Activated CD8-positive, alpha-beta T cell treated with anti-CD3 and anti-CD28 coated beads for 36 hours (primary cell): Measurements from ENCODE around the gene ACER3. TPM values are rescaled to one million over a fixed set of nuclear protein-coding genes. Genes with fewer than 3 reads are reported as not detected.
"Not testable (repeated sequence)": the region's sequence is repeated elsewhere in the genome, so short reads cannot be mapped to it uniquely, and the experiment has no call there.

Source experiments
- ATAC-seq: fragments of 200-7000 bp; cut with Tn5 transposase; one replicate; pipeline ENCODE4 v1.10.0; 2021; ENCODE audit warnings: mild to moderate bottlenecking, moderate library complexity
- CTCF ChIA-PET: fragments of 350-600 bp; sonication (Branson Sonifier 250); formaldehyde crosslinking; loops from one replicate; lab custom pipeline; 2021; ENCODE audit warnings: antibody characterized with exemption; lab: Charles Lee
- POLR2A ChIA-PET: fragments of 350-600 bp; sonication (Branson Sonifier 250); formaldehyde crosslinking; loops from one replicate; lab custom pipeline; 2021; ENCODE audit warnings: antibody characterized with exemption; lab: Charles Lee
- DNase-seq: peaks from one replicate; pipeline ENCODE4 v3.0.0-alpha.2; 2020
- H3K27ac Mint-ChIP-seq: one replicate; pipeline ENCODE4 v1.8.0; 2021; ENCODE audit warnings: mild to moderate bottlenecking, mixed read lengths
- H3K27me3 Mint-ChIP-seq: one replicate; pipeline ENCODE4 v1.8.0; 2021; ENCODE audit warnings: mixed read lengths
- H3K36me3 Mint-ChIP-seq: one replicate; pipeline ENCODE4 v1.8.0; 2021; ENCODE audit warnings: low read depth, mixed read lengths
- H3K4me1 Mint-ChIP-seq: one replicate; pipeline ENCODE4 v1.8.0; 2021; ENCODE audit warnings: low read depth, mixed read lengths
- H3K4me3 Mint-ChIP-seq: one replicate; pipeline ENCODE4 v1.8.0; 2021; ENCODE audit warnings: mild to moderate bottlenecking, moderate library complexity, mixed read lengths
- H3K9me3 Mint-ChIP-seq: one replicate; pipeline ENCODE4 v1.8.0; 2021; ENCODE audit warnings: mixed read lengths
- CTCF ChIP-seq: fragments of 200-600 bp; IDR thresholded peaks from one replicate; pipeline ENCODE4 v1.8.0; 2022; ENCODE audit warnings: antibody characterized with exemption, mild to moderate bottlenecking
- intact Hi-C: fragments of 100-400 bp; cut with micrococcal nuclease; formaldehyde crosslinking; loops from one replicate; pipeline ENCODE4 v1.10.0; 2022
- total RNA-seq, 2 experiments: library from RNA; stranded (reverse); gene quantifications; one replicate each; pipeline ENCODE4 v1.2.3, GENCODE V29; 2021

The ACER3 gene
- total RNA-seq, 2 experiments from 2014 or later: 10.0 to 10.2 TPM

- Mint-ChIP-seq H3K9me3 (peaks cover 21% of the 10 kb centered on the region), H3K27me3 (no peaks in the 10 kb centered on the region), H3K36me3 (peaks cover 10% of the 10 kb centered on the region), H3K27ac (no peak overlapping the region), H3K4me3 (no peak overlapping the region), H3K4me1 (peaks cover 2% of the 10 kb centered on the region)
- DNase-seq: no peak
- no peak for TF ChIP-seq CTCF
- POLR2A ChIA-PET: no interaction called here
- intact Hi-C loops: no loop called here
- ATAC-seq: no peak
- CTCF ChIA-PET: interaction anchor here (0.9 to 4.0 kb wide), 3 partner anchors 12 to 28 kb away, joined by 3 to 24 read pairs (median 4); no protein-coding TSS in a partner anchor
Measured at GRCh38 chr11:76947190-76947589, 86.5 kb downstream of the ACER3 start.

GRCh38 chr11:76947800-76948199 lies 87.1 kb downstream of the ACER3 start:
- H3K27me3 Mint-ChIP-seq: no peaks in the 10 kb centered on the region
- ChIA-PET POLR2A (no interaction called here), CTCF (interaction anchor here (0.9 to 4.0 kb wide), 3 partner anchors 12 to 29 kb away, joined by 3 to 24 read pairs (median 4); no protein-coding TSS in a partner anchor)
- no peak overlapping the region for H3K27ac Mint-ChIP-seq
- ATAC-seq: no peak
- H3K4me3 Mint-ChIP-seq: no peak overlapping the region
- TF ChIP-seq CTCF: no peak
- peaks cover 10% of the 10 kb centered on the region for H3K36me3 Mint-ChIP-seq
- H3K4me1 Mint-ChIP-seq: peaks cover 2% of the 10 kb centered on the region
- intact Hi-C loops: no loop called here
- DNase-seq: no peak
- H3K9me3 Mint-ChIP-seq: peaks cover 16% of the 10 kb centered on the region

GRCh38 chr11:76955459-76956114 lies 94.9 kb downstream of the ACER3 start:
- no peak for DNase-seq
- TF ChIP-seq CTCF: no peak
- no peak overlapping the region for H3K27ac Mint-ChIP-seq
- H3K4me1 Mint-ChIP-seq: no peaks in the 10 kb centered on the region
- intact Hi-C loops: no loop called here
- POLR2A ChIA-PET: no interaction called here
- no peak for ATAC-seq
- H3K27me3 Mint-ChIP-seq: no peaks in the 10 kb centered on the region
- H3K9me3 Mint-ChIP-seq: no peaks in the 10 kb centered on the region
- CTCF ChIA-PET: interaction anchor here (1.8 kb wide), 1 partner anchor 36 kb away, joined by 7 read pairs; no protein-coding TSS in a partner anchor
- peaks cover 2% of the 10 kb centered on the region for H3K36me3 Mint-ChIP-seq
- H3K4me3 Mint-ChIP-seq: no peak overlapping the region

- H3K36me3 Mint-ChIP-seq: peaks cover 18% of the 10 kb centered on the region
- H3K4me3 Mint-ChIP-seq: no peak overlapping the region
- no peaks in the 10 kb centered on the region for H3K9me3 Mint-ChIP-seq
- ChIA-PET CTCF (interaction anchor here (1.4 kb wide), 1 partner anchor 43 kb away, joined by 3 read pairs; no protein-coding TSS in a partner anchor), POLR2A (no interaction called here)
- intact Hi-C loops: no loop called here
- H3K27ac Mint-ChIP-seq: no peak overlapping the region
- no peaks in the 10 kb centered on the region for H3K27me3 Mint-ChIP-seq
- peaks cover 7% of the 10 kb centered on the region for H3K4me1 Mint-ChIP-seq
- no peak for ATAC-seq
- TF ChIP-seq CTCF: no peak
- peak; percentile 18 for DNase-seq
Measured at GRCh38 chr11:76962583-76963416, 102.1 kb downstream of the ACER3 start.

- intact Hi-C loops, POLR2A ChIA-PET: not testable (repeated sequence)
- CTCF ChIA-PET: interaction anchor here (1.4 kb wide), 1 partner anchor 44 kb away, joined by 3 read pairs; no protein-coding TSS in a partner anchor
Measured at GRCh38 chr11:76963417-76964168, 102.9 kb downstream of the ACER3 start.

More at GRCh38 chr11:76963417-76964168, 102.9 kb downstream of the ACER3 start:
- H3K27me3 Mint-ChIP-seq, DNase-seq, H3K9me3 Mint-ChIP-seq, H3K27ac Mint-ChIP-seq, ATAC-seq, H3K4me1 Mint-ChIP-seq, H3K4me3 Mint-ChIP-seq: not testable (repeated sequence)
- H3K36me3 Mint-ChIP-seq: peaks cover 18% of the 10 kb centered on the region
